Skeletal muscle tissue (tissue), 4 donors: Measurements from ENCODE around the gene ZNF581. TPM values are rescaled to one million over a fixed set of nuclear protein-coding genes. Genes with fewer than 3 reads are reported as not detected.
A peak's percentile ranks its signal among the peaks of the same experiment; 100 is the strongest.

Source experiments
- H3K27ac ChIP-seq: one replicate; pipeline ENCODE4 v1.7.0; 2013; ENCODE audit warnings: mild to moderate bottlenecking, low read depth, low read length, inconsistent platforms
- H3K27me3 ChIP-seq, 3 donors: one replicate each; pipeline ENCODE4 v1.7.0; 2013; ENCODE audit warnings: low read length in 3 of 3; ENCODE audit not compliant: control insufficient read depth in 3 of 3, insufficient read depth in 3 of 3
- H3K36me3 ChIP-seq, 3 donors: one replicate each; pipeline ENCODE4 v1.7.0; 2013; ENCODE audit warnings: low read length in 3 of 3; ENCODE audit not compliant: control insufficient read depth in 3 of 3, insufficient read depth in 3 of 3
- H3K4me1 ChIP-seq, 3 donors: one replicate each; pipeline ENCODE4 v1.7.0; 2013; ENCODE audit warnings: low read length in 3 of 3, mild to moderate bottlenecking in 3 of 3; ENCODE audit not compliant: control insufficient read depth in 3 of 3, insufficient read depth in 3 of 3
- H3K4me3 ChIP-seq, 3 donors: one replicate each; pipeline ENCODE4 v1.7.0; 2013; ENCODE audit warnings: low read length in 3 of 3
- H3K9ac ChIP-seq, 3 donors: one replicate each; pipeline ENCODE4 v1.7.0; 2013; ENCODE audit warnings: low read length in 3 of 3, mild to moderate bottlenecking in 3 of 3, moderate library complexity in 2 of 3, low read depth in 1 of 3
- H3K9me3 ChIP-seq, 3 donors: one replicate each; pipeline ENCODE4 v1.7.0; 2013; ENCODE audit warnings: low read length in 3 of 3; ENCODE audit not compliant: control insufficient read depth in 3 of 3
- total RNA-seq: library from RNA; depleted of rRNA; stranded (reverse); fragments of >200 nt; gene quantifications from one replicate; pipeline ENCODE4 v1.2.3, GENCODE V29; 2014
- donor health status: Osteomylitis.

Gene ZNF581
- total RNA-seq, 1 donor from 2014 or later = 17.2 TPM

GRCh38 chr19:55609326-55609725 lies 34.1 kb upstream of the ZNF581 start:
- H3K27ac ChIP-seq = no peak overlapping the region
- H3K4me3 ChIP-seq = no peak overlapping the region
- H3K9me3 ChIP-seq = no peaks in the 10 kb centered on the region
- peak overlapping the region in 1 of 3 donors; percentile 51 for H3K9ac ChIP-seq
- peaks cover 8 to 18% (median 17%) of the 10 kb centered on the region in 3 donors for H3K36me3 ChIP-seq
- H3K4me1 ChIP-seq = peaks cover 51 to 64% (median 57%) of the 10 kb centered on the region in 3 donors
- H3K27me3 ChIP-seq = no peaks in the 10 kb centered on the region

- H3K4me1 ChIP-seq = peaks cover 44 to 54% (median 46%) of the 10 kb centered on the region in 3 donors
- H3K9me3 ChIP-seq = no peaks in the 10 kb centered on the region
- H3K27ac ChIP-seq = peak overlapping the region; percentile 93
- peak overlapping the region; percentile 40 to 67 (median 58) for H3K4me3 ChIP-seq
- H3K27me3 ChIP-seq = no peaks in the 10 kb centered on the region
- H3K9ac ChIP-seq = peak overlapping the region; percentile 62 to 81 (median 66)
- peaks cover 21 to 27% (median 21%) of the 10 kb centered on the region in 3 donors for H3K36me3 ChIP-seq
Measured at GRCh38 chr19:55611300-55611982, 32.0 kb upstream of the ZNF581 start.

GRCh38 chr19:55611983-55612645 lies 31.3 kb upstream of the ZNF581 start:
- peak overlapping the region; percentile 40 to 67 (median 58) for H3K4me3 ChIP-seq

GRCh38 chr19:55613396-55613795 lies 30.1 kb upstream of the ZNF581 start:
- Histone ChIP-seq H3K4me1 (peaks cover 29 to 39% (median 37%) of the 10 kb centered on the region in 3 donors), H3K36me3 (peaks cover 27 to 34% (median 34%) of the 10 kb centered on the region in 3 donors), H3K9me3 (no peaks in the 10 kb centered on the region), H3K27ac (no peak overlapping the region), H3K9ac (no peak overlapping the region), H3K4me3 (no peak overlapping the region), H3K27me3 (no peaks in the 10 kb centered on the region)

More at GRCh38 chr19:55611983-55612645, 31.3 kb upstream of the ZNF581 start:
- H3K4me1 ChIP-seq = peaks cover 37 to 47% (median 39%) of the 10 kb centered on the region in 3 donors
- H3K36me3 ChIP-seq = peaks cover 22 to 32% (median 26%) of the 10 kb centered on the region in 3 donors
- H3K9ac ChIP-seq = peak overlapping the region in 2 of 3 donors; percentile 62 to 81
- no peaks in the 10 kb centered on the region for H3K27me3 ChIP-seq
- H3K27ac ChIP-seq = peak overlapping the region; percentile 93
- no peaks in the 10 kb centered on the region for H3K9me3 ChIP-seq

- H3K27ac ChIP-seq = no peak overlapping the region
- H3K36me3 ChIP-seq = peaks cover 22 to 34% (median 29%) of the 10 kb centered on the region in 3 donors
- H3K9ac ChIP-seq = no peak overlapping the region
- no peaks in the 10 kb centered on the region for H3K9me3 ChIP-seq
- no peaks in the 10 kb centered on the region for H3K27me3 ChIP-seq
- no peak overlapping the region for H3K4me3 ChIP-seq
- peaks cover 32 to 42% (median 38%) of the 10 kb centered on the region in 3 donors for H3K4me1 ChIP-seq
Measured at GRCh38 chr19:55613930-55614710, 29.3 kb upstream of the ZNF581 start.

GRCh38 chr19:55614711-55615542 lies 28.5 kb upstream of the ZNF581 start:
- Histone ChIP-seq H3K4me1 (peaks cover 37 to 42% (median 39%) of the 10 kb centered on the region in 3 donors), H3K4me3 (no peak overlapping the region), H3K27me3 (no peaks in the 10 kb centered on the region), H3K36me3 (peaks cover 15 to 34% (median 21%) of the 10 kb centered on the region in 3 donors), H3K9ac (no peak overlapping the region), H3K9me3 (no peaks in the 10 kb centered on the region), H3K27ac (no peak overlapping the region)

- Histone ChIP-seq H3K4me1 (peaks cover 39 to 44% (median 40%) of the 10 kb centered on the region in 3 donors), H3K9me3 (no peaks in the 10 kb centered on the region), H3K27me3 (no peaks in the 10 kb centered on the region), H3K36me3 (peaks cover 15 to 31% (median 21%) of the 10 kb centered on the region in 3 donors), H3K9ac (no peak overlapping the region), H3K27ac (no peak overlapping the region), H3K4me3 (no peak overlapping the region)
Measured at GRCh38 chr19:55615543-55616394, 27.7 kb upstream of the ZNF581 start.

GRCh38 chr19:55616395-55616875 lies 27.0 kb upstream of the ZNF581 start:
- H3K9ac ChIP-seq = no peak overlapping the region
- H3K36me3 ChIP-seq = peaks cover 17 to 36% (median 26%) of the 10 kb centered on the region in 3 donors
- H3K9me3 ChIP-seq = no peaks in the 10 kb centered on the region
- no peaks in the 10 kb centered on the region for H3K27me3 ChIP-seq
- H3K4me1 ChIP-seq = peaks cover 37 to 44% (median 40%) of the 10 kb centered on the region in 3 donors
- no peak overlapping the region for H3K27ac ChIP-seq
- no peak overlapping the region for H3K4me3 ChIP-seq
